HepG2 (cell line): Measurements from ENCODE around the gene PLOD3. TPM values are rescaled to one million over a fixed set of nuclear protein-coding genes. Genes with fewer than 3 reads are reported as not detected.
A peak's percentile ranks its signal among the peaks of the same experiment; 100 is the strongest.

Source experiments
- ATAC-seq: fragments of 200-7000 bp; cut with Tn5 transposase; 3 replicates; pipeline ENCODE4 v1.9.1; 2020; ENCODE audit warnings: mild to moderate bottlenecking, moderate library complexity
- BruUV-seq: library from RNA; stranded (reverse); fragments of 400-500 nt; replicated peaks from 2 replicates; lab custom pipeline; 2021; lab: Mats Ljungman, UMichigan
- CTCF ChIA-PET: fragments of 300-600 bp; formaldehyde crosslinking; extraction: SDS; loops from one replicate; lab custom pipeline; 2021; ENCODE audit warnings: low total read pairs, inconsistent platforms, low intra/inter-chr PET ratio; lab: Yijun Ruan, JAX
- POLR2A ChIA-PET: fragments of 350-600 bp; sonication (Branson Sonifier 250); formaldehyde crosslinking; loops from one replicate; lab custom pipeline; 2020; ENCODE audit warnings: antibody characterized with exemption, inconsistent platforms; lab: Yijun Ruan, JAX
- DNase-seq: peaks from one replicate; pipeline ENCODE4 v3.0.0-alpha.2; 2015; ENCODE audit warnings: low spot score
- FAIRE-seq: peaks from 3 replicates; lab custom pipeline; 2011; peaks lifted over from hg19 to GRCh38; lab: Jason Lieb, UNC
- H2AFZ ChIP-seq: one replicate; pipeline ENCODE4 v1.6.1; 2011; ENCODE audit warnings: low read length, inconsistent platforms
- H3K27ac ChIP-seq: fragments of 300-600 bp; 3 replicates; pipeline ENCODE4 v1.8.0; 2011; ENCODE audit warnings: mixed run types, mild to moderate bottlenecking, mixed read lengths, low read length, inconsistent platforms; ENCODE audit not compliant: insufficient read depth; ENCODE audit errors: extremely low read length
- H3K27me3 ChIP-seq, 2 experiments: fragments of 200-600 bp in 1 of 2; 2 replicates in 1 of 2; 3 replicates in 1 of 2; pipeline versions ENCODE4 v1.6.0 to v1.8.0; 2011; ENCODE audit warnings: low read length in 2 of 2, mild to moderate bottlenecking in 2 of 2, moderate library complexity in 2 of 2, inconsistent platforms in 1 of 2; ENCODE audit not compliant: insufficient read depth in 2 of 2, control insufficient read depth in 1 of 2
- H3K36me3 ChIP-seq, 2 experiments: fragments of 200-600 bp in 1 of 2; replicated peaks in 1 of 2; 2 replicates in 1 of 2; 3 replicates in 1 of 2; pipeline versions ENCODE4 v1.5.1 to v1.8.0; 2011; ENCODE audit warnings: low read length in 2 of 2, inconsistent platforms in 1 of 2; ENCODE audit not compliant: insufficient read depth in 2 of 2, control insufficient read depth in 1 of 2
- H3K4me1 ChIP-seq: 2 replicates; pipeline ENCODE4 v1.5.1; 2012; ENCODE audit warnings: low read length, inconsistent platforms; ENCODE audit not compliant: insufficient read depth
- H3K4me2 ChIP-seq: 2 replicates; pipeline ENCODE4 v1.6.0; 2011; ENCODE audit warnings: low read depth, low read length, inconsistent platforms
- H3K4me3 ChIP-seq, 3 experiments: fragments of 200-600 bp in 1 of 3; sonication (generic), shearing (Covaris generic) in 1 of 3; replicated peaks in 1 of 3; 2 replicates each; pipeline ENCODE4 v1.5.1; 2011 to 2016; ENCODE audit warnings: low read length in 3 of 3, inconsistent platforms in 2 of 3, low read depth in 2 of 3, mild to moderate bottlenecking in 2 of 3, control low read depth in 1 of 3, mixed read lengths in 1 of 3; ENCODE audit not compliant: insufficient read depth in 1 of 3
- H3K79me2 ChIP-seq: one replicate; pipeline ENCODE4 v1.6.1; 2011; ENCODE audit warnings: low read length, inconsistent platforms; ENCODE audit not compliant: insufficient read depth
- H3K9ac ChIP-seq: 2 replicates; pipeline ENCODE4 v1.6.0; 2011; ENCODE audit warnings: mild to moderate bottlenecking, low read depth, low read length, inconsistent platforms; ENCODE audit not compliant: insufficient read depth
- H3K9me3 ChIP-seq: 2 replicates; pipeline ENCODE4 v1.5.1; 2012; ENCODE audit warnings: mild to moderate bottlenecking, low read length
- H4K20me1 ChIP-seq: 2 replicates; pipeline ENCODE4 v1.6.0; 2011; ENCODE audit warnings: inconsistent platforms, mild to moderate bottlenecking, low read length, moderate library complexity; ENCODE audit not compliant: insufficient read depth
- BHLHE40 ChIP-seq: IDR thresholded peaks from 2 replicates; pipeline ENCODE4 v1.6.1; 2011; ENCODE audit warnings: low read length, improper control_type of control experiment
- CBX2 ChIP-seq, 2 experiments: fragments of 200-600 bp in 1 of 2; sonication (generic); formaldehyde crosslinking in 1 of 2; IDR thresholded peaks; 2 replicates each; pipeline versions ENCODE4 v1.7.0 to v1.8.1; 2018 to 2022; ENCODE audit warnings: low read depth in 2 of 2, low read length in 1 of 2, mild to moderate bottlenecking in 1 of 2, missing genetic modification reagents in 1 of 2
- DNMT1 ChIP-seq: sonication (generic); formaldehyde crosslinking; IDR thresholded peaks from 2 replicates; pipeline ENCODE4 v1.5.1; 2020; ENCODE audit warnings: mild to moderate bottlenecking, missing genetic modification reagents
- EEA1 ChIP-seq: sonication (generic); formaldehyde crosslinking; IDR thresholded peaks from 2 replicates; pipeline ENCODE4 v1.5.1; 2020; ENCODE audit warnings: mild to moderate bottlenecking, missing genetic modification reagents, borderline replicate concordance
- HNF4G ChIP-seq, 2 experiments: sonication (generic) in 1 of 2; formaldehyde crosslinking in 1 of 2; IDR thresholded peaks; 2 replicates each; pipeline versions ENCODE4 v1.4.0 to v1.6.1; 2011 to 2020; ENCODE audit warnings: borderline replicate concordance in 2 of 2, low read depth in 2 of 2, mild to moderate bottlenecking in 2 of 2, low read length in 1 of 2, missing genetic modification reagents in 1 of 2, moderate library complexity in 1 of 2
- MXD1 ChIP-seq: sonication (generic); formaldehyde crosslinking; IDR thresholded peaks from 2 replicates; pipeline ENCODE4 v1.4.0; 2020; ENCODE audit warnings: mild to moderate bottlenecking, missing genetic modification reagents
- MXI1 ChIP-seq: IDR thresholded peaks from 3 replicates; pipeline ENCODE4 v1.6.1; 2012; ENCODE audit warnings: low read depth, low read length, inconsistent platforms, borderline replicate concordance
- PHF21A ChIP-seq: sonication (generic); formaldehyde crosslinking; IDR thresholded peaks from 2 replicates; pipeline ENCODE4 v1.5.0; 2020; ENCODE audit warnings: mild to moderate bottlenecking, missing genetic modification reagents
- PLRG1 ChIP-seq: fragments of 450-650 bp; conservative IDR thresholded peaks from 2 replicates; pipeline ENCODE4 v1.6.1; 2016
- PTBP1 ChIP-seq: fragments of 200-400 bp; formaldehyde crosslinking; IDR thresholded peaks from 2 replicates; pipeline ENCODE4 v1.6.1; 2018; ENCODE audit warnings: low read length, low read depth; ENCODE audit not compliant: poor library complexity, severe bottlenecking
- SMAD3 ChIP-seq: sonication (generic); formaldehyde crosslinking; IDR thresholded peaks from 2 replicates; pipeline ENCODE4 v1.4.0; 2020; ENCODE audit warnings: missing genetic modification reagents
- TP53 ChIP-seq: sonication (generic); formaldehyde crosslinking; conservative IDR thresholded peaks from 2 replicates; pipeline ENCODE4 v1.4.0; 2020; ENCODE audit warnings: missing genetic modification reagents
- XRCC5 ChIP-seq: fragments of 200-400 bp; formaldehyde crosslinking; optimal IDR thresholded peaks from 2 replicates; pipeline ENCODE3; 2017; ENCODE audit warnings: mild to moderate bottlenecking, low read length
- ZNF205 ChIP-seq: IDR thresholded peaks from 2 replicates; pipeline ENCODE4 v1.6.1; 2018; ENCODE audit warnings: missing biosample characterization, missing genetic modification reagents
- ZNF225 ChIP-seq: sonication (generic); formaldehyde crosslinking; IDR thresholded peaks from 2 replicates; pipeline ENCODE4 v1.4.0; 2020; ENCODE audit warnings: mild to moderate bottlenecking, missing genetic modification reagents
- ZNF292 ChIP-seq: sonication (generic); formaldehyde crosslinking; IDR thresholded peaks from 2 replicates; pipeline ENCODE4 v1.8.1; 2022; ENCODE audit warnings: mild to moderate bottlenecking, low read depth, missing genetic modification reagents, borderline replicate concordance
- ZNF446 ChIP-seq: sonication (generic); formaldehyde crosslinking; IDR thresholded peaks from 2 replicates; pipeline ENCODE4 v1.5.0; 2020; ENCODE audit warnings: mild to moderate bottlenecking, missing genetic modification reagents
- ZNF570 ChIP-seq: sonication (generic); formaldehyde crosslinking; IDR thresholded peaks from 2 replicates; pipeline ENCODE4 v1.4.0; 2020; ENCODE audit warnings: mild to moderate bottlenecking, missing genetic modification reagents, borderline replicate concordance
- WGBS: methylation state at CpG from one replicate; pipeline ENCODE4 v1.1.6; 2017; ENCODE audit warnings: low lambda C conversion rate; 5-methylcytosine and 5-hydroxymethylcytosine counted together
- in situ Hi-C: cut with HindIII; loops from 2 replicates; pipeline ENCODE4 v1.10.0; 2017; ENCODE audit warnings: low pct_unique_long_range_greater_than_20kb; ENCODE audit not compliant: extremely low pct_ligation_motif_present
- intact Hi-C: fragments of 100-400 bp; cut with micrococcal nuclease; formaldehyde crosslinking; loops from one replicate; pipeline ENCODE4 v1.10.0; 2022; ENCODE audit not compliant: unreplicated experiment
- polyA plus RNA-seq, 8 experiments: library from polyadenylated mRNA; depleted of rRNA in 3 of 8; stranded (reverse) in 7 of 8; unstranded in 1 of 8; fragments of >200 nt; fragmentation: Illumina TruSeq in 4 of 8; extraction: Trizol in 4 of 8; gene quantifications; 2 replicates each; pipeline versions ENCODE4 v1.2.1 to v1.2.3, GENCODE V29; 2011 to 2016; ENCODE audit warnings: low read depth in 4 of 8, missing spikeins in 1 of 8, mixed read lengths in 1 of 8; ENCODE audit not compliant: insufficient read depth in 1 of 8
- total RNA-seq, 5 experiments: library from RNA; depleted of rRNA; stranded (reverse); fragments of >200 nt; fragmentation: Illumina TruSeq; extraction: Trizol; gene quantifications; 2 replicates each; pipeline ENCODE4 v1.2.3, GENCODE V29; 2016; ENCODE audit warnings: low read depth in 1 of 5
- TF ChIP-seq, protein P1 (sequence below): sonication (generic); formaldehyde crosslinking; IDR thresholded peaks from 2 replicates; pipeline ENCODE4 v1.9.0; 2021; ENCODE audit warnings: missing genetic modification reagents, mild to moderate bottlenecking, borderline replicate concordance
- TF ChIP-seq, protein P2 (sequence below): sonication (generic); formaldehyde crosslinking; IDR thresholded peaks from 2 replicates; pipeline ENCODE4 v1.4.0; 2020; ENCODE audit warnings: missing genetic modification reagents, low read depth, mild to moderate bottlenecking, borderline replicate concordance

The PLOD3 gene
- total and polyA plus RNA-seq, 2 of the 13 experiments (the other 11 are each of a cell fraction or from before 2014, with no cell fraction given), result 65.8 to 67.4 TPM

- Histone ChIP-seq H3K79me2 (peaks cover 12% of the 10 kb centered on the region), H3K27ac (peak within 1 kb of the TSS; percentile 99), H3K4me1 (peaks cover 49% of the 10 kb centered on the region), H3K9ac (peak within 1 kb of the TSS; percentile 89), H2AFZ (no peak within 1 kb of the TSS), H3K4me3 (peak within 1 kb of the TSS; percentile 74 to 87 (median 84)), H3K9me3 (no peaks in the 10 kb centered on the region), H4K20me1 (peaks cover 3% of the 10 kb centered on the region; the same call in 1 of the 2 replicates), H3K4me2 (peak within 1 kb of the TSS; percentile 91), H3K36me3 (peaks cover 4 to 6% of the 10 kb centered on the region in 2 experiments; a peak in 3 of 5 replicates), H3K27me3 (no peaks in the 10 kb centered on the region; a peak in 1 of 5 replicates)
- intact Hi-C loops (loop anchor here (2.0 kb wide), 1 partner anchor 16 kb away; the partner anchor contains the start of gene PLOD3), in situ Hi-C loops (no loop called here)
- ChIA-PET CTCF (interaction anchor here (1.1 kb wide), 1 partner anchor 9 kb away, joined by 6 read pairs; no protein-coding TSS in a partner anchor), POLR2A (interaction anchor here (0.5 to 11.6 kb wide), 18 partner anchors 7 to 349 kb away, joined by 3 to 202 read pairs (median 4); partner anchors contain the start of genes CLDN15, FIS1, PLOD3 and SRRT)
- WGBS, result under 1% methylated on average over 20 of the region's 21 CpGs
- peak; percentile 89 for ATAC-seq
- DNase-seq, result peak; percentile 98
- BruUV-seq, result no TSS peak
- peak; percentile 99 for FAIRE-seq
- TF ChIP-seq CBX2 (IDR thresholded peaks at IDR 0.05; ENCODE audit: low read depth, low read length), result no peak
- TF ChIP-seq CBX2 (CRISPR knock-in tag; IDR thresholded peaks at IDR 0.05; ENCODE audit: low read depth), result no peak
- TF ChIP-seq ZNF225 (CRISPR knock-in tag), result no peak
- TF ChIP-seq MXI1, result peak; percentile 60; the same call in 1 of the 3 replicates
- no peak for TF ChIP-seq ZNF570 (CRISPR knock-in tag)
- no peak for TF ChIP-seq EEA1 (CRISPR knock-in tag)
- TF ChIP-seq ZNF205, result 0 out of 2 replicates have a peak, but pooled peaks have one; percentile 30
- no peak for TF ChIP-seq ZNF446 (CRISPR knock-in tag)
- peak; percentile 89 for TF ChIP-seq PHF21A (CRISPR knock-in tag)
- TF ChIP-seq, protein P1, sequence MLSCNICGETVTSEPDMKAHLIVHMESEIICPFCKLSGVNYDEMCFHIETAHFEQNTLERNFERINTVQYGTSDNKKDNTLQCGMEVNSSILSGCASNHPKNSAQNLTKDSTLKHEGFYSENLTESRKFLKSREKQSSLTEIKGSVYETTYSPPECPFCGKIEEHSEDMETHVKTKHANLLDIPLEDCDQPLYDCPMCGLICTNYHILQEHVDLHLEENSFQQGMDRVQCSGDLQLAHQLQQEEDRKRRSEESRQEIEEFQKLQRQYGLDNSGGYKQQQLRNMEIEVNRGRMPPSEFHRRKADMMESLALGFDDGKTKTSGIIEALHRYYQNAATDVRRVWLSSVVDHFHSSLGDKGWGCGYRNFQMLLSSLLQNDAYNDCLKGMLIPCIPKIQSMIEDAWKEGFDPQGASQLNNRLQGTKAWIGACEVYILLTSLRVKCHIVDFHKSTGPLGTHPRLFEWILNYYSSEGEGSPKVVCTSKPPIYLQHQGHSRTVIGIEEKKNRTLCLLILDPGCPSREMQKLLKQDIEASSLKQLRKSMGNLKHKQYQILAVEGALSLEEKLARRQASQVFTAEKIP (CRISPR knock-in tag), result no peak
- TF ChIP-seq TP53 (CRISPR knock-in tag), result no peak
- TF ChIP-seq DNMT1, result no peak
- TF ChIP-seq SMAD3, result peak; percentile 64; the same call in 1 of the 2 replicates
- no peak for TF ChIP-seq PLRG1
- TF ChIP-seq MXD1 (CRISPR knock-in tag), result no peak; the same call in 1 of the 2 replicates
- peak; percentile 40 for TF ChIP-seq XRCC5
- 0 out of 2 replicates have a peak, but pooled peaks have one; percentile 40 for TF ChIP-seq ZNF292
- peak; percentile 90 for TF ChIP-seq HNF4G (IDR thresholded peaks at IDR 0.05; ENCODE audit: borderline replicate concordance, low read depth, low read length)
- TF ChIP-seq HNF4G (CRISPR knock-in tag; IDR thresholded peaks at IDR 0.05; ENCODE audit: borderline replicate concordance, low read depth), result peak; percentile 76; the same call in 1 of the 2 replicates
- TF ChIP-seq PTBP1, result no peak
- TF ChIP-seq BHLHE40, result no peak
- TF ChIP-seq, protein P2, sequence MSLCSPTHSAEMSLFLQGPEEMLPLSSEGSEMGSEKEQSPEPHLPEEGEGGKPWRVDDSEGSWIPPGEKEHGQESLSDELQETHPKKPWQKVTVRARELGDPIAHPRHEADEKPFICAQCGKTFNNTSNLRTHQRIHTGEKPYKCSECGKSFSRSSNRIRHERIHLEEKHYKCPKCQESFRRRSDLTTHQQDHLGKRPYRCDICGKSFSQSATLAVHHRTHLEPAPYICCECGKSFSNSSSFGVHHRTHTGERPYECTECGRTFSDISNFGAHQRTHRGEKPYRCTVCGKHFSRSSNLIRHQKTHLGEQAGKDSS (CRISPR knock-in tag), result no peak
These were observed 16.4 kb downstream of the PLOD3 start, which contains the start of gene MOGAT3 for GRCh38 chr7:101200862-101201599. Gene MOGAT3, minus strand, starts transcription at chr7:101201036. Its CDS starts 182 bp downstream, at chr7:101200854.
